ENCODE measurements around the gene EIF2A. TPM values are rescaled to one million over a fixed set of nuclear protein-coding genes. Genes with fewer than 3 reads are reported as not detected.
"Not testable (repeated sequence)": the region's sequence is repeated elsewhere in the genome, so short reads cannot be mapped to it uniquely, and the experiment has no call there.

The EIF2A gene
- total RNA-seq, 2 donors from 2014 or later = 71.9 to 141 TPM

- Histone ChIP-seq H3K36me3 (no peaks in the 10 kb centered on the region), H3K27me3 (replicated peaks; ENCODE audit: insufficient read depth) (no peaks in the 10 kb centered on the region), H3K4me3 (no peak overlapping the region), H3K27ac (no peak overlapping the region), H3K9me3 (no peaks in the 10 kb centered on the region), H3K4me1 (replicated peaks) (no peaks in the 10 kb centered on the region)
- no peak for TF ChIP-seq CTCF (IDR thresholded peaks at IDR 0.05)
- intact Hi-C loops (cut with DNase I) = no loop called here
- WGBS = 83% methylated on average over 4 of the region's 4 CpGs
- no peak for DNase-seq (ENCODE audit: low spot score)
These were observed 51.1 kb downstream of the EIF2A start for GRCh38 chr3:150597646-150598045.

- no peak overlapping the region for H3K4me3 ChIP-seq
- DNase-seq (ENCODE audit: low spot score) = no peak
- intact Hi-C loops (cut with DNase I) = loop anchor here (5.0 to 10.0 kb wide), 3 partner anchors 52 to 192 kb away; partner anchors contain the start of genes EIF2A, SERP1, SIAH2 and TSC22D2
- H3K36me3 ChIP-seq = no peaks in the 10 kb centered on the region
- H3K9me3 ChIP-seq = no peaks in the 10 kb centered on the region
- H3K4me1 ChIP-seq (replicated peaks) = no peaks in the 10 kb centered on the region
- 70% methylated on average over 4 of the region's 4 CpGs for WGBS
- no peak overlapping the region for H3K27ac ChIP-seq
- H3K27me3 ChIP-seq (replicated peaks; ENCODE audit: insufficient read depth) = no peaks in the 10 kb centered on the region
- TF ChIP-seq POLR2AphosphoS5 (IDR thresholded peaks at IDR 0.05) = no peak
- no peak for TF ChIP-seq CTCF (IDR thresholded peaks at IDR 0.05)
- TF ChIP-seq POLR2A (IDR thresholded peaks at IDR 0.05) = no peak
These were observed 53.2 kb downstream of the EIF2A start for GRCh38 chr3:150599611-150600297.

GRCh38 chr3:150600647-150601530 lies 54.3 kb downstream of the EIF2A start:
- not testable (repeated sequence) for DNase-seq (ENCODE audit: low spot score); H3K4me1 ChIP-seq (replicated peaks); H3K36me3 ChIP-seq; H3K27me3 ChIP-seq (replicated peaks; ENCODE audit: insufficient read depth); H3K9me3 ChIP-seq; H3K27ac ChIP-seq; H3K4me3 ChIP-seq
- intact Hi-C loops (cut with DNase I) = loop anchor here (5.0 to 10.0 kb wide), 3 partner anchors 54 to 194 kb away; partner anchors contain the start of genes EIF2A, SERP1, SIAH2 and TSC22D2
- whole genome bisulfite sequencing = 94% methylated on average over 13 of the region's 13 CpGs

GRCh38 chr3:150602426-150603152 lies 56.0 kb downstream of the EIF2A start:
- Histone ChIP-seq H3K9me3 (no peaks in the 10 kb centered on the region), H3K27me3 (replicated peaks; ENCODE audit: insufficient read depth) (no peaks in the 10 kb centered on the region), H3K36me3 (no peaks in the 10 kb centered on the region), H3K27ac (peak overlapping the region; percentile 95 to 96), H3K4me1 (replicated peaks) (no peaks in the 10 kb centered on the region), H3K4me3 (peak overlapping the region; percentile 60 to 84)
- no peak for TF ChIP-seq POLR2AphosphoS5 (IDR thresholded peaks at IDR 0.05)
- WGBS = 17% methylated on average over 6 of the region's 6 CpGs
- intact Hi-C loops (cut with DNase I) = loop anchor here (5.0 to 10.0 kb wide), 3 partner anchors 55 to 195 kb away; partner anchors contain the start of genes EIF2A, SERP1, SIAH2 and TSC22D2
- no peak for DNase-seq (ENCODE audit: low spot score)

GRCh38 chr3:150603153-150603979 lies 56.8 kb downstream of the EIF2A start, which contains the start of gene SELENOT:
Gene SELENOT, plus strand, starts transcription at chr3:150603321. Its CDS starts 42 bp downstream, at chr3:150603363.
- H3K27me3 ChIP-seq (replicated peaks; ENCODE audit: insufficient read depth) = no peaks in the 10 kb centered on the region
- DNase-seq (ENCODE audit: low spot score) = peak; percentile 93
- TF ChIP-seq POLR2A (IDR thresholded peaks at IDR 0.05) (peak; percentile 97), CTCF (IDR thresholded peaks at IDR 0.05) (peak in 2 of 4 experiments; percentile 26 to 53), POLR2AphosphoS5 (IDR thresholded peaks at IDR 0.05) (peak; percentile 95)
- intact Hi-C loops (cut with DNase I) = loop anchor here (5.0 to 10.0 kb wide), 3 partner anchors 56 to 196 kb away; partner anchors contain the start of genes EIF2A, SERP1, SIAH2 and TSC22D2
- H3K4me1 ChIP-seq (replicated peaks) = no peaks in the 10 kb centered on the region
- H3K4me3 ChIP-seq = peak within 1 kb of the TSS; percentile 60 to 84
- WGBS = under 1% methylated on average over 69 of the region's 69 CpGs
- peak within 1 kb of the TSS; percentile 95 to 96 for H3K27ac ChIP-seq
- no peaks in the 10 kb centered on the region for H3K36me3 ChIP-seq
- no peaks in the 10 kb centered on the region for H3K9me3 ChIP-seq
